ENCODE results near the gene KATNB1.
"Not testable (repeated sequence)": the region's sequence is repeated elsewhere in the genome, so short reads cannot be mapped to it uniquely, and the experiment has no call there.

Gene KATNB1

GRCh38 chr16:57743886-57744641, 8.5 kb downstream of the KATNB1 start:
- no peak for DNase-seq (ENCODE audit: low read depth)

- no peak for DNase-seq (ENCODE audit: low read depth)
These were observed 9.0 kb downstream of the KATNB1 start for GRCh38 chr16:57744642-57744903.

- DNase-seq (ENCODE audit: low read depth) = no peak
These were observed 10.2 kb downstream of the KATNB1 start for GRCh38 chr16:57745768-57746167.

- DNase-seq (ENCODE audit: low read depth) = not testable (repeated sequence)
These were observed 10.7 kb downstream of the KATNB1 start for GRCh38 chr16:57746316-57746715.

- DNase-seq (ENCODE audit: low read depth) = no peak
These were observed 11.5 kb downstream of the KATNB1 start for GRCh38 chr16:57747091-57747490.

- no peak for DNase-seq (ENCODE audit: low read depth)
These were observed 11.9 kb downstream of the KATNB1 start for GRCh38 chr16:57747496-57747895.

GRCh38 chr16:57747996-57748395, 12.4 kb downstream of the KATNB1 start:
- no peak for DNase-seq (ENCODE audit: low read depth)

GRCh38 chr16:57748596-57748995, 13.0 kb downstream of the KATNB1 start:
- no peak for DNase-seq (ENCODE audit: low read depth)

GRCh38 chr16:57749101-57749692, 13.6 kb downstream of the KATNB1 start:
- DNase-seq (ENCODE audit: low read depth) = no peak

GRCh38 chr16:57749856-57750452, 14.4 kb downstream of the KATNB1 start:
- no peak for DNase-seq (ENCODE audit: low read depth)

- no peak for DNase-seq (ENCODE audit: low read depth)
These were observed 15.4 kb downstream of the KATNB1 start for GRCh38 chr16:57750796-57751538.

GRCh38 chr16:57751539-57752202, 16.1 kb downstream of the KATNB1 start:
- no peak for DNase-seq (ENCODE audit: low read depth)

GRCh38 chr16:57752203-57752580, 16.6 kb downstream of the KATNB1 start:
- DNase-seq (ENCODE audit: low read depth) = no peak

GRCh38 chr16:57752581-57753447, 17.2 kb downstream of the KATNB1 start:
- no peak for DNase-seq (ENCODE audit: low read depth)

GRCh38 chr16:57753448-57754353, 18.1 kb downstream of the KATNB1 start:
- no peak for DNase-seq (ENCODE audit: low read depth)

- DNase-seq (ENCODE audit: low read depth) = no peak
These were observed 18.9 kb downstream of the KATNB1 start for GRCh38 chr16:57754354-57755060.

GRCh38 chr16:57755061-57755684, 19.6 kb downstream of the KATNB1 start:
- no peak for DNase-seq (ENCODE audit: low read depth)

GRCh38 chr16:57755726-57756423, 20.3 kb downstream of the KATNB1 start:
- DNase-seq (ENCODE audit: low read depth) = no peak

All from iris pigment epithelial cell (primary cell).